Mucosa of descending colon (tissue), 3 donors: ENCODE data around the gene PRICKLE2. TPM values are rescaled to one million over a fixed set of nuclear protein-coding genes. Genes with fewer than 3 reads are reported as not detected.

ENCODE experiments used
- ATAC-seq: fragments of 200-7000 bp; cut with Tn5 transposase; one replicate; pipeline ENCODE4 v1.9.1; 2020; ENCODE audit warnings: mild to moderate bottlenecking, moderate library complexity
- DNase-seq, 3 donors: peaks; one replicate each; pipeline ENCODE4 v3.0.0-alpha.2; 2020
- H3K36me3 ChIP-seq: fragments of 200-600 bp; one replicate; pipeline ENCODE4 v1.8.0; 2021; ENCODE audit warnings: low read depth, mild to moderate bottlenecking
- H3K4me1 ChIP-seq: fragments of 200-600 bp; one replicate; pipeline ENCODE4 v1.8.0; 2021; ENCODE audit warnings: low read depth, mild to moderate bottlenecking
- H3K4me3 ChIP-seq: fragments of 200-600 bp; one replicate; pipeline ENCODE4 v1.8.0; 2021; ENCODE audit warnings: mild to moderate bottlenecking
- H3K9me3 ChIP-seq: fragments of 200-600 bp; one replicate; pipeline ENCODE4 v1.8.0; 2021; ENCODE audit warnings: mild to moderate bottlenecking
- CTCF ChIP-seq: fragments of 200-600 bp; IDR thresholded peaks from one replicate; pipeline ENCODE4 v1.8.0; 2022; ENCODE audit warnings: antibody characterized with exemption, mild to moderate bottlenecking
- intact Hi-C, 2 donors: fragments of 100-400 bp; cut with DNase I in 1 of 2; cut with micrococcal nuclease in 1 of 2; formaldehyde crosslinking; loops; one replicate each; pipeline versions ENCODE4 v1.11.0 to v1.11.1; 2022; cut with DNase I, micrococcal nuclease
- total RNA-seq, 3 donors: library from RNA; stranded (reverse); fragmentation: NEBNext Ultra II Directional in 2 of 3; extraction: Animal tissue kit (Norgen Biotek cat#: 25700) in 2 of 3; gene quantifications; one replicate each; pipeline versions ENCODE4 v1.2.1 to v1.2.4, GENCODE V29; 2021 to 2023
- donor health status: DM: no; HTN: no; CAD: no; lungs with moderate emphysema.
- donor health status: DM: no; HTN: no; CAD: no.
- donor health status: DM: no; HTN: yes; CAD: no.

The PRICKLE2 gene
- total RNA-seq, 3 donors from 2014 or later = 4.3 to 66.3 (median 7.0) TPM

GRCh38 chr3:64145438-64145837, 79.8 kb downstream of the PRICKLE2 start:
- H3K4me1 ChIP-seq = peaks cover 14% of the 10 kb centered on the region
- intact Hi-C loops = no loop called here
- no peak for ATAC-seq

GRCh38 chr3:64144241-64144900, 80.9 kb downstream of the PRICKLE2 start:
- Histone ChIP-seq H3K4me3 (no peak overlapping the region), H3K4me1 (peaks cover 8% of the 10 kb centered on the region), H3K9me3 (no peaks in the 10 kb centered on the region), H3K36me3 (no peaks in the 10 kb centered on the region)
- ATAC-seq = no peak
- TF ChIP-seq CTCF = no peak
- intact Hi-C loops = no loop called here
- DNase-seq = no peak

More at GRCh38 chr3:64145438-64145837, 79.8 kb downstream of the PRICKLE2 start:
- Histone ChIP-seq H3K4me3 (no peak overlapping the region), H3K9me3 (no peaks in the 10 kb centered on the region), H3K36me3 (no peaks in the 10 kb centered on the region)
- DNase-seq = no peak
- no peak for TF ChIP-seq CTCF

- DNase-seq = no peak
- peak; percentile 26 for ATAC-seq
- Histone ChIP-seq H3K9me3 (no peaks in the 10 kb centered on the region), H3K4me3 (no peak overlapping the region), H3K4me1 (no peaks in the 10 kb centered on the region), H3K36me3 (no peaks in the 10 kb centered on the region)
- TF ChIP-seq CTCF = no peak
- intact Hi-C loops = no loop called here
Measured at GRCh38 chr3:64143409-64144130, 81.7 kb downstream of the PRICKLE2 start.

GRCh38 chr3:64141476-64141875, 83.8 kb downstream of the PRICKLE2 start:
- intact Hi-C loops = no loop called here
- no peaks in the 10 kb centered on the region for H3K4me1 ChIP-seq
- H3K4me3 ChIP-seq = no peak overlapping the region
- no peak for DNase-seq
- H3K36me3 ChIP-seq = no peaks in the 10 kb centered on the region
- ATAC-seq = no peak
- TF ChIP-seq CTCF = no peak
- no peaks in the 10 kb centered on the region for H3K9me3 ChIP-seq

GRCh38 chr3:64140651-64141050, 84.6 kb downstream of the PRICKLE2 start:
- TF ChIP-seq CTCF = no peak
- ATAC-seq (no peak), DNase-seq (no peak)
- H3K4me1 ChIP-seq = no peaks in the 10 kb centered on the region
- no peak overlapping the region for H3K4me3 ChIP-seq
- no peaks in the 10 kb centered on the region for H3K36me3 ChIP-seq
- intact Hi-C loops = no loop called here
- no peaks in the 10 kb centered on the region for H3K9me3 ChIP-seq
